GDM1 (cell line): ENCODE results near the gene AGBL3.
"Not testable (repeated sequence)": the region's sequence is repeated elsewhere in the genome, so short reads cannot be mapped to it uniquely, and the experiment has no call there.

ENCODE experiments used
- DNase-seq: peaks from one replicate; lab custom pipeline; 2025; lab: John Stamatoyannopoulos, UW

AGBL3 gene

GRCh38 chr7:134966691-134967090, 19.6 kb upstream of the AGBL3 start:
- DNase-seq: no peak

- no peak for DNase-seq
These were observed 18.2 kb upstream of the AGBL3 start for GRCh38 chr7:134968110-134968509.

GRCh38 chr7:134981645-134982044, 4.7 kb upstream of the AGBL3 start:
- DNase-seq: not testable (repeated sequence)

DNA sequence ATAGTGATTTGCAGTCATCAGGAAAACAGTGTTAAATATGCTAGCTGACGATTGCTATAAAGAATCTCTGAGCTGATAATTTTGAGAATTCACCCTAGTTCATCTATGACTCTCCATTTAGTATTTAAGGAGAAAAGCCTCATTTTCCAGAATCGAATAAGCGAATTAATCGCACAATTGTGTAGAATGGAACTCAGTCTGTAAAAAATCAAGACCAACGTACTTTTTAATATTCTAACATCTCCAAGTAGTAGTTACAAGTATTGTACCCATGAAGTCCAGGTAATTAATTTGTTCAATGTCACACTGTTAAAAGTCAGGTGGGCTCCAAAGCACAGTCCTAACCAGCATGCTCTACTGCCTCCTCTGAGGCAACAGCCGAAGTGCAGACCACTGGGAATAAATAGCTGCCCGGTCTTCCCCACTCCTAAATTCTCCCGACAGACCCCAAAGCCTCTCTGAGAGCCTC, 380 bp upstream of the AGBL3 start:
- DNase-seq: no peak

DNA sequence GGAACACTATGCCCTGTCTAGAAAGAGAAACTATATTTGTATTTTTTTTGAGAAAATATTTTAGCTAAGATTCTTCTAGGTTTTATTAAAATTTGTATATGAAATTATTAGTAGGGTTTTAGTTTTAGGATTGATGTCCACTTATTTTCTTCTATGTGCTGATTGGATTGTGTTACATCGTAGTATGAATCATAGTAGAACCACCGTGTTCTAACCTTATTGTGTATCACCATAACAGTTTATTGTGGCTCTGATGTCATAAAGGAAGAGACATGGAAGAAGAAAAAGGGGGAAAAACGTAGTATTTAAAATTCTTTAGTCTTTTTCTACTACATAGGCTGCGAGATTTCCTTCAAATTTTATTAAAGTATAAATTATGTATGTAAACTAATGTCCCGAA, 1.9 kb downstream of the AGBL3 start:
- DNase-seq: no peak

GRCh38 chr7:134991469-134992339, 5.4 kb downstream of the AGBL3 start:
- DNase-seq: no peak

DNA sequence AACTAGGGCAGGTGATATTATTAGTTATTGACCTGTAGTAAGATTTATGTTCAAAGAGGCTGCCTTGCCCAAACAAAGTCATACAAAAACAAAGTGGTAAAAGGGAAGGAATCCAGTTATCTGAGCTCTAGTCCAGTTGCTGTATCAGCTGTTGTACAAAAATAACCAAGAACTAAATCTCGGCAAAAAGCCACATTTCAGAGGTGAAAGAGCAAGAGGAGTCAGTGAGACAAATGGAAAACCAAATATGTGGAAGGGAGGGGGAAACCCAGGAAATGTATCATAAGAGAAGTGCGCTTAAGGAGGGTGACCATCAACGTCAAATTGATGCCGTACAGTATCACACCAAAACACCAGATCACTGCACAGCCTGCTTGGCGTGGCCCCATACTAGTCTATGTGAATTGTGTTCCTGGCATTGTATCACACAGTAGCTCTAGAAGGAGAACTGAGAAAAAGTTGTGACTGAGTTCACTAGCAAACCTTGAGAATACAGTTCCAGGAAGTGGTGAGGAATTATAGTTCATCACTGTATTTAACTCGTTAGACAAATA, 6.4 kb downstream of the AGBL3 start:
- DNase-seq: no peak

- DNase-seq: no peak
These were observed 7.7 kb downstream of the AGBL3 start for GRCh38 chr7:134993877-134994456.

- DNase-seq: no peak
These were observed 9.2 kb downstream of the AGBL3 start for GRCh38 chr7:134995239-134996096.

- no peak for DNase-seq
These were observed 9.8 kb downstream of the AGBL3 start for GRCh38 chr7:134996097-134996550.

- no peak for DNase-seq
These were observed 11.0 kb downstream of the AGBL3 start for GRCh38 chr7:134997214-134997885.

GRCh38 chr7:134999136-134999535, 12.8 kb downstream of the AGBL3 start:
- DNase-seq: no peak

GRCh38 chr7:135001390-135002165, 15.3 kb downstream of the AGBL3 start:
- DNase-seq: no peak

DNA sequence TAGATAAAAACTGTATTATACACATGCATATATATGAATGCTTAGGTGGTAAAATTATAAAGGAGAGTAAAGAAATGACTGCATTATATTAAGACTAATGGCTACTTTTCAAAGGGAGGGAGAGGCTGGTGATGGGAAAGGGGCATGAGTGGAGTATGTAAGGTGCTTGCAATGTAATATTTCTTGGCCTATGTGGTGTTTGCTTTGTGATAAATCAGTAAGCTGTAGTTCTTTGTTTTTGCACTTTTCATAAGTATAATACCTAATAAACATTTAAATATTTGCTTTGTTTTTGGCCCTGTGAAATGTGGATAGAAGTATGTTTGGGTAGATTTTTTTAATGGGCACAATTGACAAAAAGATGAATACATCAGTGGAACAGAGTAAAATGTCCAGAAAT, 25.9 kb downstream of the AGBL3 start:
- DNase-seq: no peak

- no peak for DNase-seq
These were observed 37.3 kb downstream of the AGBL3 start for GRCh38 chr7:135023622-135024021.

DNA sequence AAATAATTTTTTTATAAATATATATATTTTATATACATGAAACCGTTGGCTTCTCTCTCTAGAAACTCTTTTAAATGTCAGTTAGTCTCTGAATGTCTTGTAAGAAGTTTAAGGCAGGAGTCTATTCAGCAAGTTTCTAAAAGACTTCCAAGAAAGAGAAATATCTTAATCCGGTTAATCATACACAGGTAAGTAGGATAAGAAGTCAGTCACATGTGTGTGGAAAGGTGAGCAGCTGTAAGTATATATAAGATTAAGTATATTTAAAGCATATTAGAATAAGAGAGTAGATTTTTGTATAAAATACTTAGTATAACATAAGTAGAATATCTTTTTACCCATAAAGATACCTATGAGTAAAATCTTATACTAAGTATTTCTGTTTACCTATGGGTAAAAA, 48.9 kb downstream of the AGBL3 start:
- no peak for DNase-seq

DNA sequence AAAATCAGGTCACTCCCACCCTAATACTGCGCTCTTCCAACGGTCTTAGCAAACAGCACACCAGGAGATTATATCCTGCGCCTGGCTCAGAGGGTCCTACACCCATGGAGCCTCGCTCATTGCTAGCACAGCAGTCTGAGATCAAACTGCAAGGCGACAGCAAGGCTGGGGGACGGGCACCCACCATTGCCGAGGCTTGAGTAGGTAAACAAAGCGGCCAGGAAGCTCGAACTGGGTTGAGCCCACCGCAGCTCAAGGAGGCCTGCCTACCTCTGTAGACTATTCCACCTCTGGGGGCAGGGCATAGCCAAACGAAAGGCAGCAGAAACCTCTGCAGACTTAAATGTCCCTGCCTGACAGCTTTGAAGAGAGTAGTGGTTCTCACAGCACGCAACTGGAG, 80.7 kb downstream of the AGBL3 start:
- not testable (repeated sequence) for DNase-seq

GRCh38 chr7:135074096-135074495, 87.8 kb downstream of the AGBL3 start:
- no peak for DNase-seq

DNA sequence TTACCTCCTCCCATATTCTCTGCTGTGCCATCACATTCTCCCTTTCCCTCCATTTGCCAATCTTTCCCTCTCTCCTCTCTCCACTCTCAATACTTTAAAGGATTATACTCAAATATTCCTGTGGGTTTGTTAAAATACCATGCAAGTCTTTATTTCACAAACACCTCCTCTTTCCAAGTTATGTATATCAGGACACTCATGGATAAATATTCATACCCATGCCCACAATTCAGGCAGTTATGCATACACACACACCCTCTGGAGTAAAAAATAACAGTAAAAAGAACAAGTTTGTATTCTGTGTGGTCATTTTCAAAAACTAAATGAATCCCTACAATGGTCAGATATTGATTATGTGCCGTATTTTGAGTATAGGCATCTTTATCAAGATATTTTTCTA, 88.2 kb downstream of the AGBL3 start:
- no peak for DNase-seq

DNA sequence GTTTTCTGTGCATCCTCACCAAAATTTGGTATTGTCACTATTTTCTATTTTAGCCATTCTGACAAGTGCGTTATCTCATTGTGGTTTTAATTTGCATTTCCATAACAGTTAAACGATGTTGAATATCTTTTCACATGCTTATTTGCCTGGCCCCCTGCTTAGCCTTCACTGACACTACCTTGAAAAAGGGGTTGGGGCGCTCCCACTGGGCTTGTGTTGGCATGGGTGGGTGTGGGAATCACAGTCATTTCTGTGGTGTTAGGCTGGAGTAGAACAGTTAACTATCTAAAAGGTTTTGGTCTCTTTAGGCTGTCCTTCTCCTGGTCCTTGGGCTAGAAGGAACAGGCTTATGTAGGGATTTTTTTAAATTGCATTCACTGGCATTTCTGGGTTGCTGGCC, 89.4 kb downstream of the AGBL3 start:
- DNase-seq: no peak

DNA sequence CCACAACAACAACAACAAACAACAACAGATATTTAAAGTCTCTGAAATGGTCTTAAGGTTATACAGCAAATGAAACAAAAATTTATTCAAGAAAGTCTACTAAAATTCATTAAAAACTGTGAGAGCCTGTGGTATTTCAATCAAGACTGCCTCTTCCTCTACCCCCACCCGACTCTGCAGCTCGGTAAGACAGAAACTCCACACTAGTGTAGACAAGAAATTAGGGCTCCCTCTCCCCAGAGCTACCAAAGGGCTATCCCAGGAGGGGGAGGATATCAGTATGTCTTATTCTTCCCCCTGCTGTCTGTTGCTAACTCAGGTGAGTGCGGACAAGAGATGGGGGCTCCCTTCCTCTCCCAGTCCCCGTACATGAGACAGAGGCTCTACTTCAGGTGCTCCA, 90.6 kb downstream of the AGBL3 start:
- no peak for DNase-seq
